RKO (cell line): ENCODE data around the gene FYN.
"Not testable (repeated sequence)": the region's sequence is repeated elsewhere in the genome, so short reads cannot be mapped to it uniquely, and the experiment has no call there.

ENCODE experiments used
- DNase-seq: peaks from one replicate; pipeline ENCODE4 v3.0.0-alpha.2; 2016; ENCODE audit warnings: low spot score

Gene FYN

GRCh38 chr6:111850295-111850937 is 22.8 kb downstream of the FYN start:
- DNase-seq = no peak

DNA sequence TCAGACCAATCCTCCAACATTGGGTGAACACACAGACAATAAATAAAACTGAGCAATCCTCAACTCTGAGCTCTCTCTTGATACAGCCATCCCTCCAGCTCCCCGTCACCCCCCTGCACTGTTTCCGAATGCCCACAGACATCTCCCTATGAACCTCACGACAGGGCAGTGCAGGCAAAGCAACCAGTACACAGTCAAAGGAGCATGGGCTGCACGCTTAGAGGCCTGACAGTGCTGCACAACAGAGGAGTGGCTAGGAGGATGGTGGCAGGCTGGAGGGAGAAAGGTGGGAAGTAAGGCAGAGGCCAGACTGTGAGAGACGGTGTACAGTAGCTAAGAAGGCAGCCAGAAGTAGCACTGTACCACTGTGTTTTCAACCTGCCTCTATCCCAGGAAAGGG is 24.0 kb downstream of the FYN start:
- no peak for DNase-seq

- DNase-seq = no peak
Observed at GRCh38 chr6:111848262-111848812, 24.9 kb downstream of the FYN start.

DNA sequence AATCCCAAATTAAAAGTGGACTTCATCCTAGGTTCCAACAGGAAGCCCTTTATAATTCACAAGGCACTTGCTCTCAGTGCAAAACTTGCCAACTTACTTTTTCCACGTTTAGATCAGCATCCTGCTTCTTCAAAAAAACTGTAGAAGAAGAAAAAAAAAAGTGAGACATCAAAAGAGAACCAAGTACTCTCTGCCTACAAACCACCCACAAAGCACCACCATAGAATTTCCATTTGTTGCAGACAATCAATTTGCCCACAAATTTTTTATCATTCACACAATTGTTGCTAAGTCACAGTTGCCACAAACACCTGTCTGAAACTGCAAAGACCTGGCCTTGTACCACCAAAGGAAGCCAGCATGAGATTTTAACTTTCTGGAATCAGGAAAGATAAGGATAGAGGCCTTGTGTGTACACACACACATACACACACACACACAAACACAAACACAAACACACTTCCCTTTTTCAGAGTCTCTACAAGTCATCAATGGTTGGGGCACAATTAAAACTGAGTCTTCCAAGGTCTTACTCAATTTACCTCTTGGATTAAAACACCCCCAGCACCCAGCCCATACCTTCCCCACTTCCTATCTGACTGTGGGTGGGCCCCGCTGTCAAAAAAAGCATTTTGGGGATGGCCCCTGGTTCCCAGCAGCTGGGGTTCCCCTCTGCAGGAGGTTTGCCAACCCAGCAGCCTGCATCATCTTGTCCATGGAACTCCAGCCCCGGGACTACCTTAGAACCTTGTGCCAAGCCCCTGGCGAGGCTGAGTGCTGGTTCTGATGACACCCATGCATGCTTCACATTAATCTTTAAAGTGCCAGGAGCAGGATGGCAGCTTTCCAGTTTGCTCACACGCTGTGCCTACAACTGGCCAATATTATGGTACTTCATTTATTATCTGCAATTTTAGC is 26.5 kb downstream of the FYN start:
- DNase-seq = no peak

DNA sequence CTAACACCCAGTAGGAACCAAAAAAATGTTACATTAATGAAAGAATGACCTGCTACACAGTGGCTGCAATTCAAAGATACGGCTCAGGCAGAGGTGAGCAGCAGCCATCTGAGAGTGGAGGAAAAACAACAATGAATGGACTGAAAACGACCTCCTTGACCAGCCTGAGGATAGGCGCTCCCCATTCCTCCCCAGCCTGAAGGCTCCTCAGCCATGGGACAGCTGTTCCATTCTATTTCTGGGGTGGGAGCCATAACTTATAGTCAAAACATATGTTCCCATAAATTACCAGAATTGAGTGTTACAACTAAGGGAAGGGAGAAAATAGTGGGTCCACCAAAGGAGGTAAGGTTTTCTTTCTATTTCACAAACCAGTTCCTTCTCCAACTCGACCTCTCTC is 27.2 kb downstream of the FYN start:
- no peak for DNase-seq

DNA sequence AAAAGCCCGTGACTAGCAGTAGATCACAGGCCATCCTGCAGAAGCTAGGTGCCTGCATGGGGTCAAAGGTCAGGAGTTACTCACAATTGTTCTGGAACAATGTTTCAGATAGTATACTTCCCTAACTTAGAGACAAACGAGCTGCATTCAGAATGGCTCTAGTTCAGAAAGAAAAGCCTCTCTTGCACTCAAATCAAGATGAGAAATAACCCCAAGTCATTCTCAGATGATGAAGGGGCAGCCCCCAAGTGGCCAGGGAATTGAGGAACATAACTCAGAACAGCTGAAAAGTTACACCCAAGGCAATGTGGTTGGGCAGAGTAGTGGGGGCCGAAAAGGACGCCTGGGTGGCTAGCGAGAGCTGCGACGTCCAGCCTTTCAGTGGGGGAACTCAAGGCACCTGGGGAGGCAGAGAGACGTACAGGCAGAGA is 27.8 kb downstream of the FYN start:
- no peak for DNase-seq

GRCh38 chr6:111844921-111845320 is 28.3 kb downstream of the FYN start:
- no peak for DNase-seq

DNA sequence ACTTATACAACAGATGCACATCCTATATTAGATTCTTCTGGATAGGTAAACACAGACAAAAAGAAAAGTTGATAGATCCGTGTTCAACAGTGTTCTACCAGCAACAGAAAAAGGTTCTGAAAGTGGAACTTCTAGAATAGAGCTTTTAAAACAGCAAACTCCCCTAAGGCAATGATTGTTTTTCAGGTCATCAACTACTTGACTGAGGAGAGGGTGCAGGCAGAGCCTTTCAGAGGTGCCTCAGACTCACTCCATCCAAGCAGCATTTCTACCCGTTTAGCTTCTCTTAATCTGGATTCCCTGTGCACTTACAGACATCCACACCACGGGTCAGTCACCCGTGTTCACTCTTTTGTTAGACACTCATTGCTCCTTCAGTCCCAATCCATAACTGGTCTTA is 28.9 kb downstream of the FYN start:
- no peak for DNase-seq

DNA sequence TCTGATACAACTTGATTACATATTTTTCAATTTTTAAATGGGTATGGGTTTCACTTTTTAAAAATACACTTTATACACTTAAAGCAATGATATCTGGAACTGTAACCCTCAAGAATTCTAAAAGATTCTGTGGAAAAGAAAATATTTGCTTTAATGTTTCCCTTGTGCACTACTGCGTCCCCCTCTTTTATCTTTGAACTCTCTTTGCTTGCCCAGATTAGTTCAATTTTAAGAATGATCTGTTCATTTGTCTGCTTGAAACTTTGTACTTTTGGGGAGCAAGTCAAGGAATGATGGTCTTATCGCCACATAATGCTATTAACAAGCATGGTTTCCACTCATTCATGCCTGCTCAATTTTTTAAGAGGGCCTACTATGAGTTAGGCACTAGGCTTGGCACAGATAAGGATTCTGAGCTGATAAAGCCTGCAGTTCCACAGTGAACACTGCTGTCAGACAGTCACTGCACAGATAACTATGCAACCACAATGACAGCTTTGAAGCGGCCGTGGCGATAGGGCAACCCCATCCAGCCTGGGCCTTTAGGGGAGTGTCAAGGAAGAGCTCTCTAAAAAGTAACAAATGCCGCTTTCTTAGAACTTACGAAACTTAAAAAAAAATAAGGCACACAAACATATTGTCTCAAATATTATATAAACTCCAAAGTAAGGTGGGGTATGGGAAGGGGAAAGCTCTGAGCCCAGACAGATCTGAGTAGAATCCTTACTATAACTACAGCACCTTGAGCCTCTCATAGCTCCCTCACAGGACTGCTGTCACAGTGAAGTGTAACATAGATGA is 29.7 kb downstream of the FYN start:
- no peak for DNase-seq

DNA sequence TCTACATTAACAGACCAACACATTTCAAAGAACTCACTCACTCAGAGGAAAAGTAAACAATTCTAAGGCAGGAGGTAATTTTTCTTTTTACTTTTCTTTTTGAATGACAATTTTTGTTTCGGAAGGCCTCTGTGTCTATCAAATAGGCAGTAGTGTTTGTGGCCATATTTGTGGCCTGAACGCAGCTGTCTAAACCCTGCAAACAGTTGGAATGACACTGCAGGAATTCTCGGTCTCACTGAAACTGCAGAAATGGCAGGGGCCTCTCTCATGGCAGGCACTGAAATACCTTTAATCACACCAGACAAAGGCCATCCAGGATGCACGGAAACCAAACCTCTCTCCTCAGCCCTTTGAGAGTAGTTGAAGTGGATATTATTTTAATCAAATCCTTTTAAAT is 30.4 kb downstream of the FYN start:
- DNase-seq = no peak

GRCh38 chr6:111842271-111842822 is 30.9 kb downstream of the FYN start:
- DNase-seq = no peak

GRCh38 chr6:111841822-111842221 is 31.4 kb downstream of the FYN start:
- no peak for DNase-seq

- no peak for DNase-seq
Observed at GRCh38 chr6:111840803-111841202, 32.4 kb downstream of the FYN start.

DNA sequence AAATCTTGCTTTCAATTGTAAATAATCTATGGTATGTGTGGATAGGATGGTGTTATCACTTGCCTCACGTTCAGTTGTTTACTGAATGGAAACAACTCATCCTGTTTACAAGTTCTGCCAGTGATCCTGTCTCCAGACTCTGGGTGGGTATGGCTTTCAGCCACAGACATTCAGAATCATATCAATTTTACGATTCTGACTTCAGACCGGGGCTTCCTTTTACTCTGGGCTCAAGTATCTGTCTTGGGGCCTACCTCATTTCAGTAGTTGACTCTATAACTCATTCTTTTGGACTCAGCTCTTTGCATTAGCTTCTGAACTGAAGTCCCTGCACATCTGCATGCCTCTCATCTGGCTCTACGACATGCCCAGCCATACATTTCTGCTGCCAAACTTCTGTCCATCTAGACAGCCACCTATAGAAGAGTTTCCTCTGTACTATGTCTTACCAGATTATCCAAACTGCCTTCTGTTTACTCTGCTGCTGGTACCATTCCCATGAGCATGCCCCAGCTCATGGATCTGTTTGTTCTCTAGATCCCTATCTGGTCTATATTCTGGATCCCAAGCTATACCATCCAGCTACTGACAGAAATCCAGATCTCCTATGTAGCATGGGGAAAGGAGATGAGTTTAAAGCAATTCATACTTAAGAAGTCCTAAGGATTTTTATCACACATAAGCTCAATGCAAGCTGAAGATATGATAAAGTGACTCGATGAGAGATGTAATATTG is 34.3 kb downstream of the FYN start:
- DNase-seq = no peak

- no peak for DNase-seq
Observed at GRCh38 chr6:111837641-111838500, 35.4 kb downstream of the FYN start.

DNA sequence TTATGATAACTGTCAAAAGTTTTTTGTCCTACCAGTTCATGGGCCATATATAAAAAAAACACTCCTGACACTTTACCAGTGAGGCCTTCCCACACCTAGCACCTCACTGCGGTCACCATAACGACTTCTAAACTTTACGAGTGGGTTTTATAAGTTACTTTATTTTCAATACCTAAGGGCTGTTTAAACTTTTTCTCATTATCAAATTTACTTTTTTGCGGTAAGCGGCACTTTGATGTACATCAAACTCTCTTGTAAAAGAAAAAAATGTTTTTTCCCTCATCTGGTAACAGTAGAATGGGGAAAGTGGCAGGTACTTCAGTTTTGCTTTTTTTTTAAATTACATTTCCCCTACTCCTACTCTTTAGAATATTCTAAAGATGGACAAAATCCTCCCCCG is 36.2 kb downstream of the FYN start:
- DNase-seq = no peak

GRCh38 chr6:111835807-111836206 is 37.4 kb downstream of the FYN start:
- DNase-seq = no peak

GRCh38 chr6:111835398-111835797 is 37.9 kb downstream of the FYN start:
- not testable (repeated sequence) for DNase-seq

DNA sequence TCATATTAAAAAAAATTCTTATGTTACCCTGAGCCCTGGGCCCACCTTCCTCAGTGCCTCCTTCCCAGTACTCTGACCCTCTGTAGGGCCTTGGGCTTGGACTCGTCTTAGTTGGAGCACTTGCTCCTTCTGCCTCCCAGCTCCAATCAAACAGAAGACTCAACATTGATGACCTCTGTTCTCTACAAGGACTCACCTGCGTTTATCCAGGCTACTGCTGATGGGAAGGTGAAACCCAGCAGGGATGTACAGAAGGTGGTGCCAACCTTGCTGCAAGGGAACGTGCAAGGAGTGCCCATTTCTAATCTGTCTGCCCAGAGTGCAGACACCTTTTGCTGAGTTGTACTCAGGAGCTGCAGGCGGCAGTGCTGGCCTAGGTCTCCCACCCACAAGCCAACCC is 38.9 kb downstream of the FYN start:
- DNase-seq = no peak

- DNase-seq = no peak
Observed at GRCh38 chr6:111832833-111833418, 40.3 kb downstream of the FYN start.
